B cell (primary cell): ENCODE results near the gene SAMD4A.

Source experiments
- CTCF ChIP-seq: fragments of 200-600 bp; IDR thresholded peaks from one replicate; pipeline ENCODE4 v1.8.0; 2022; ENCODE audit warnings: antibody characterized with exemption, mild to moderate bottlenecking
- EZH2 ChIP-seq: IDR thresholded peaks from 2 replicates; pipeline ENCODE4 v1.6.1; 2012; ENCODE audit warnings: borderline replicate concordance, low read depth, mild to moderate bottlenecking, moderate library complexity, low read length; ENCODE audit not compliant: insufficient read depth, poor library complexity, severe bottlenecking

GRCh38 chr14:54791001-54791400 is 224.1 kb downstream of the SAMD4A start:
- TF ChIP-seq CTCF = no peak
- no peak for TF ChIP-seq EZH2
